SK-N-SH treated with all-trans-retinoic acid at 6 μM for 48 hours (cell line): ENCODE results near the gene MAN1A1.

Experiments
- ARNTL ChIP-seq: fragments of 450-650 bp; formaldehyde crosslinking; IDR thresholded peaks from 2 replicates; pipeline ENCODE4 v1.5.0; 2020; ENCODE audit warnings: low read depth, mild to moderate bottlenecking, moderate library complexity, borderline replicate concordance
- CREB5 ChIP-seq: fragments of 250-450 bp; sonication (Bioruptor Pico); IDR thresholded peaks from 2 replicates; pipeline ENCODE4 v1.5.1; 2020; ENCODE audit warnings: low read depth, mild to moderate bottlenecking, moderate library complexity
- CSRNP3 ChIP-seq: fragments of 250-450 bp; sonication (Bioruptor Pico); IDR thresholded peaks from 2 replicates; pipeline ENCODE4 v1.5.1; 2021; ENCODE audit warnings: mild to moderate bottlenecking, moderate library complexity
- GLIS3 ChIP-seq: fragments of 250-450 bp; sonication (Bioruptor Pico); IDR thresholded peaks from 2 replicates; pipeline ENCODE4 v1.5.0; 2020; ENCODE audit warnings: mild to moderate bottlenecking, moderate library complexity
- OSR1 ChIP-seq: fragments of 250-450 bp; sonication (Bioruptor Pico); IDR thresholded peaks from 2 replicates; pipeline ENCODE4 v1.8.0; 2022; ENCODE audit warnings: moderate library complexity, mild to moderate bottlenecking, inconsistent platforms
- PATZ1 ChIP-seq: fragments of 250-450 bp; sonication (Bioruptor Pico); IDR thresholded peaks from 2 replicates; pipeline ENCODE4 v1.8.0; 2020; ENCODE audit warnings: mild to moderate bottlenecking, moderate library complexity, borderline replicate concordance
- PPARA ChIP-seq: fragments of 250-450 bp; sonication (Bioruptor Pico); IDR thresholded peaks from 2 replicates; pipeline ENCODE4 v1.5.0; 2020; ENCODE audit warnings: mild to moderate bottlenecking, borderline replicate concordance
- SNAI2 ChIP-seq: fragments of 250-450 bp; sonication (Bioruptor Pico); IDR thresholded peaks from 2 replicates; pipeline ENCODE4 v1.5.0; 2020; ENCODE audit warnings: mild to moderate bottlenecking, moderate library complexity
- TOX ChIP-seq: fragments of 250-450 bp; sonication (Bioruptor Pico); IDR thresholded peaks from 2 replicates; pipeline ENCODE4 v1.8.0; 2021; ENCODE audit warnings: mild to moderate bottlenecking, moderate library complexity, borderline replicate concordance
- ZC3H10 ChIP-seq: fragments of 250-450 bp; sonication (Bioruptor Pico); IDR thresholded peaks from 2 replicates; pipeline ENCODE4 v1.5.1; 2021; ENCODE audit warnings: mild to moderate bottlenecking, moderate library complexity
- ZFP3 ChIP-seq: fragments of 250-450 bp; sonication (Bioruptor Pico); IDR thresholded peaks from 2 replicates; pipeline ENCODE4 v1.5.0; 2020; ENCODE audit warnings: mild to moderate bottlenecking, moderate library complexity
- ZFP30 ChIP-seq: fragments of 450-650 bp; formaldehyde crosslinking; IDR thresholded peaks from 2 replicates; pipeline ENCODE4 v1.5.0; 2022; ENCODE audit warnings: mild to moderate bottlenecking, moderate library complexity
- ZNF565 ChIP-seq: fragments of 450-650 bp; formaldehyde crosslinking; conservative IDR thresholded peaks from 2 replicates; pipeline ENCODE4 v1.5.0; 2020; ENCODE audit warnings: low read depth, mild to moderate bottlenecking, moderate library complexity

GRCh38 chr6:119179842-119180241 lies 169.7 kb downstream of the MAN1A1 start:
- no peak for TF ChIP-seq ZFP30 (CRISPR knock-in tag)
- TF ChIP-seq ARNTL (CRISPR knock-in tag): no peak
- no peak for TF ChIP-seq CSRNP3 (CRISPR knock-in tag)
- no peak for TF ChIP-seq ZNF565
- TF ChIP-seq PATZ1 (CRISPR knock-in tag): no peak
- no peak for TF ChIP-seq PPARA (CRISPR knock-in tag)
- no peak for TF ChIP-seq TOX (CRISPR knock-in tag)
- no peak for TF ChIP-seq OSR1 (CRISPR knock-in tag)
- TF ChIP-seq SNAI2 (CRISPR knock-in tag): no peak
- TF ChIP-seq CREB5: no peak
- TF ChIP-seq ZC3H10: no peak
- TF ChIP-seq ZFP3: no peak
- TF ChIP-seq GLIS3 (CRISPR knock-in tag): no peak
